IMR-90 (cell line): ENCODE results near the gene BLOC1S4. TPM values are rescaled to one million over a fixed set of nuclear protein-coding genes. Genes with fewer than 3 reads are reported as not detected.

Experiments
- ATAC-seq: fragments of 200-7000 bp; cut with Tn5 transposase; 2 replicates; pipeline ENCODE4 v1.9.1; 2020; ENCODE audit warnings: low read depth, mild to moderate bottlenecking, moderate library complexity
- BruUV-seq: library from RNA; stranded (reverse); fragments of 400-500 nt; replicated peaks from 2 replicates; lab custom pipeline; 2021; lab: Mats Ljungman, UMichigan
- CTCF ChIA-PET: fragments of 300-600 bp; formaldehyde crosslinking; extraction: SDS; loops from one replicate; lab custom pipeline; 2021; ENCODE audit warnings: antibody characterized with exemption; lab: Yijun Ruan, JAX
- POLR2A ChIA-PET: fragments of 300-600 bp; sonication (Branson Sonifier 250); formaldehyde crosslinking; loops from one replicate; lab custom pipeline; 2022; ENCODE audit warnings: antibody characterized with exemption; ENCODE audit not compliant: unreplicated experiment; lab: Charles Lee
- DNase-seq: peaks from one replicate; pipeline ENCODE4 v3.0.0; 2013
- H2AFZ ChIP-seq: replicated peaks from 2 replicates; pipeline ENCODE3; 2013; ENCODE audit warnings: low read length, mild to moderate bottlenecking; ENCODE audit not compliant: poor library complexity
- H2AK5ac ChIP-seq: 2 replicates; pipeline ENCODE4 v1.6.1; 2013; ENCODE audit warnings: low read depth, low read length, inconsistent platforms
- H2AK9ac ChIP-seq: replicated peaks from 2 replicates; pipeline ENCODE3; 2013; ENCODE audit warnings: mild to moderate bottlenecking, low read depth, low read length, moderate library complexity; ENCODE audit not compliant: poor library complexity
- H2BK120ac ChIP-seq: 2 replicates; pipeline ENCODE4 v1.6.1; 2013; ENCODE audit warnings: low read depth, low read length, inconsistent platforms
- H2BK15ac ChIP-seq: 3 replicates; pipeline ENCODE4 v1.6.1; 2013; ENCODE audit warnings: low read depth, low read length, inconsistent platforms
- H2BK20ac ChIP-seq: 2 replicates; pipeline ENCODE4 v1.6.1; 2013; ENCODE audit warnings: low read depth, mild to moderate bottlenecking, inconsistent platforms, low read length, moderate library complexity
- H2BK5ac ChIP-seq: 2 replicates; pipeline ENCODE4 v1.6.1; 2013; ENCODE audit warnings: mild to moderate bottlenecking, low read depth, low read length, inconsistent platforms; ENCODE audit not compliant: poor library complexity, severe bottlenecking
- H3K14ac ChIP-seq: replicated peaks from 2 replicates; pipeline ENCODE4 v1.6.1; 2013; ENCODE audit warnings: low read depth, low read length, inconsistent platforms
- H3K18ac ChIP-seq: 2 replicates; pipeline ENCODE4 v1.6.1; 2013; ENCODE audit warnings: low read depth, low read length, control low read depth
- H3K23ac ChIP-seq: 2 replicates; pipeline ENCODE4 v1.6.1; 2013; ENCODE audit warnings: low read depth, low read length, inconsistent platforms
- H3K27ac ChIP-seq: 2 replicates; pipeline ENCODE4 v1.5.1; 2013; ENCODE audit warnings: mild to moderate bottlenecking, control low read depth, low read length; ENCODE audit not compliant: insufficient read depth
- H3K27me3 ChIP-seq: 2 replicates; pipeline ENCODE4 v1.6.1; 2013; ENCODE audit warnings: low read length; ENCODE audit not compliant: control insufficient read depth, insufficient read depth
- H3K36me3 ChIP-seq: 2 replicates; pipeline ENCODE4 v1.6.1; 2013; ENCODE audit warnings: low read length, mixed read lengths; ENCODE audit not compliant: control insufficient read depth, insufficient read depth
- H3K4ac ChIP-seq: 2 replicates; pipeline ENCODE4 v1.6.1; 2013; ENCODE audit warnings: low read depth, low read length, inconsistent platforms
- H3K4me1 ChIP-seq: 2 replicates; pipeline ENCODE4 v1.6.1; 2013; ENCODE audit warnings: low read length, mixed read lengths; ENCODE audit not compliant: control insufficient read depth, insufficient read depth
- H3K4me2 ChIP-seq: 2 replicates; pipeline ENCODE4 v1.6.1; 2013; ENCODE audit warnings: low read depth, mild to moderate bottlenecking, control low read depth, low read length, moderate library complexity
- H3K4me3 ChIP-seq: 2 replicates; pipeline ENCODE4 v1.5.1; 2013; ENCODE audit warnings: low read depth, mild to moderate bottlenecking, control low read depth, low read length, moderate library complexity; ENCODE audit not compliant: insufficient read depth
- H3K56ac ChIP-seq: 2 replicates; pipeline ENCODE4 v1.6.1; 2013; ENCODE audit warnings: low read length, inconsistent platforms; ENCODE audit not compliant: insufficient read depth; ENCODE audit errors: extremely low read depth
- H3K79me1 ChIP-seq, 2 experiments: 2 replicates each; pipeline ENCODE4 v1.6.1; 2013; ENCODE audit warnings: low read length in 2 of 2, inconsistent platforms in 1 of 2, low read depth in 1 of 2
- H3K9ac ChIP-seq: 2 replicates; pipeline ENCODE4 v1.6.1; 2013; ENCODE audit warnings: low read depth, low read length, control low read depth
- H3K9me1 ChIP-seq: 2 replicates; pipeline ENCODE4 v1.6.1; 2013; ENCODE audit warnings: low read length, inconsistent platforms; ENCODE audit not compliant: insufficient read depth
- H3K9me3 ChIP-seq: 2 replicates; pipeline ENCODE4 v1.6.1; 2013; ENCODE audit warnings: low read length; ENCODE audit not compliant: control insufficient read depth, insufficient read depth
- H4K20me1 ChIP-seq: 2 replicates; pipeline ENCODE4 v1.6.1; 2013; ENCODE audit warnings: low read length, inconsistent platforms; ENCODE audit not compliant: insufficient read depth
- H4K5ac ChIP-seq: 2 replicates; pipeline ENCODE4 v1.6.1; 2013; ENCODE audit warnings: mild to moderate bottlenecking, low read depth, low read length, control low read depth
- H4K8ac ChIP-seq, 2 experiments: 2 replicates each; pipeline ENCODE4 v1.6.1; 2013; ENCODE audit warnings: low read depth in 2 of 2, low read length in 2 of 2, control low read depth in 1 of 2, inconsistent platforms in 1 of 2
- H4K91ac ChIP-seq: 2 replicates; pipeline ENCODE4 v1.6.1; 2013; ENCODE audit warnings: low read depth, low read length, inconsistent platforms; ENCODE audit not compliant: insufficient read depth
- BHLHE40 ChIP-seq: fragments of 150-350 bp; IDR thresholded peaks from 2 replicates; pipeline ENCODE4 v1.6.1; 2016; ENCODE audit warnings: mild to moderate bottlenecking, low read depth, low read length
- CEBPB ChIP-seq: IDR thresholded peaks from 2 replicates; pipeline ENCODE4 v1.6.1; 2012; ENCODE audit warnings: low read depth, low read length, improper control_type of control experiment
- CHD1 ChIP-seq: IDR thresholded peaks from 2 replicates; pipeline ENCODE4 v1.6.1; 2012; ENCODE audit warnings: low read depth, low read length, improper control_type of control experiment
- ELK1 ChIP-seq: fragments of 150-350 bp; IDR thresholded peaks from 2 replicates; pipeline ENCODE4 v1.6.1; 2016; ENCODE audit warnings: low read depth, mild to moderate bottlenecking, low read length, moderate library complexity, borderline replicate concordance
- FOS ChIP-seq: fragments of 150-350 bp; IDR thresholded peaks from 2 replicates; pipeline ENCODE4 v1.6.1; 2016; ENCODE audit warnings: low read depth, low read length
- MAFK ChIP-seq: IDR thresholded peaks from 2 replicates; pipeline ENCODE4 v1.6.1; 2012; ENCODE audit warnings: low read depth, low read length, improper control_type of control experiment
- MAZ ChIP-seq: IDR thresholded peaks from 2 replicates; pipeline ENCODE4 v1.6.1; 2012; ENCODE audit warnings: low read depth, mild to moderate bottlenecking, low read length, improper control_type of control experiment, moderate library complexity, borderline replicate concordance
- MXI1 ChIP-seq: IDR thresholded peaks from 2 replicates; pipeline ENCODE4 v1.6.1; 2012; ENCODE audit warnings: low read depth, mild to moderate bottlenecking, low read length, moderate library complexity, borderline replicate concordance
- POLR2A ChIP-seq: IDR thresholded peaks from 2 replicates; pipeline ENCODE4 v1.6.1; 2012; ENCODE audit warnings: mild to moderate bottlenecking, low read depth, low read length
- RAD21 ChIP-seq: IDR thresholded peaks from 2 replicates; pipeline ENCODE4 v1.6.1; 2012; ENCODE audit warnings: low read length, improper control_type of control experiment
- RCOR1 ChIP-seq: IDR thresholded peaks from 2 replicates; pipeline ENCODE4 v1.6.1; 2012; ENCODE audit warnings: mild to moderate bottlenecking, low read length, improper control_type of control experiment; ENCODE audit not compliant: insufficient replicate concordance
- RFX5 ChIP-seq: IDR thresholded peaks from 2 replicates; pipeline ENCODE4 v1.8.0; 2012; ENCODE audit warnings: low read depth, mild to moderate bottlenecking, low read length, moderate library complexity
- SMC3 ChIP-seq: fragments of 150-350 bp; IDR thresholded peaks from 2 replicates; pipeline ENCODE4 v1.6.1; 2016; ENCODE audit warnings: low read depth, mild to moderate bottlenecking, antibody characterized with exemption, low read length, moderate library complexity
- USF2 ChIP-seq: fragments of 150-350 bp; IDR thresholded peaks from 2 replicates; pipeline ENCODE4 v1.6.1; 2017; ENCODE audit warnings: mild to moderate bottlenecking, antibody characterized with exemption, low read length, low read depth
- WGBS, 2 experiments: methylation state at CpG; one replicate each; pipeline versions ENCODE4 v1.1.5 to v1.1.7; 2013; ENCODE audit warnings: missing lambda C conversion rate in 2 of 2; ENCODE audit not compliant: insufficient read length in 1 of 2; ENCODE audit errors: extremely low coverage in 2 of 2; 5-methylcytosine and 5-hydroxymethylcytosine counted together
- dilution Hi-C: fragments of 300-500 bp; cut with HindIII; formaldehyde crosslinking; loops from one replicate; pipeline ENCODE4 v1.14.3; 2018; ENCODE audit warnings: low sequenced_read_pairs; ENCODE audit not compliant: unreplicated experiment
- in situ Hi-C: fragments of 300-500 bp; cut with MboI; formaldehyde crosslinking; loops from 3 replicates; pipeline ENCODE4 v1.14.3; 2019; ENCODE audit warnings: low sequenced_read_pairs, inconsistent platforms, mixed read lengths
- intact Hi-C: fragments of 100-400 bp; cut with micrococcal nuclease; formaldehyde crosslinking; loops from 2 replicates; pipeline ENCODE4 v1.10.0; 2022
- polyA plus RNA-seq, 3 experiments: library from polyadenylated mRNA; depleted of rRNA; stranded (reverse); fragments of >200 nt; gene quantifications; 2 replicates each; pipeline ENCODE4 v1.2.3, GENCODE V29; 2012; ENCODE audit warnings: low replicate concordance in 1 of 3
- total RNA-seq: library from RNA; depleted of rRNA; stranded (reverse); fragments of >200 nt; gene quantifications from 2 replicates; pipeline ENCODE4 v1.2.3, GENCODE V29; 2012

The BLOC1S4 gene
- total and polyA plus RNA-seq, 2 of the 4 experiments (the other 2 are of a cell fraction): 8.8 to 22.1 TPM

- no peak overlapping the region for H3K27ac ChIP-seq
- no peak overlapping the region for H2AK9ac ChIP-seq
- no peaks in the 10 kb centered on the region for H3K9me1 ChIP-seq
- no peaks in the 10 kb centered on the region; the same call in 1 of the 2 replicates for H3K9me3 ChIP-seq
- no peak overlapping the region for H3K9ac ChIP-seq
- no peak for TF ChIP-seq MXI1
- no peak for TF ChIP-seq POLR2A
- no peak for TF ChIP-seq BHLHE40
- TF ChIP-seq RCOR1: no peak
- TF ChIP-seq RFX5: no peak
- no peak for TF ChIP-seq ELK1
- no peak for TF ChIP-seq FOS
- no peak for TF ChIP-seq SMC3
- TF ChIP-seq MAZ: no peak
- TF ChIP-seq CEBPB: no peak
- TF ChIP-seq CHD1: no peak
- no peak for TF ChIP-seq RAD21
- no peak for TF ChIP-seq USF2
- no peak for TF ChIP-seq MAFK
- intact Hi-C loops: no loop called here
- H2BK120ac ChIP-seq: no peak overlapping the region
- no peak overlapping the region for H3K4me2 ChIP-seq
- in situ Hi-C loops: no loop called here
- POLR2A ChIA-PET: no interaction called here
- no peak for ATAC-seq
- no peak overlapping the region for H3K18ac ChIP-seq
- H3K79me1 ChIP-seq: no peaks in the 10 kb centered on the region
- no peak overlapping the region for H2BK20ac ChIP-seq
- no peak overlapping the region for H2BK5ac ChIP-seq
- no TSS peak for BruUV-seq
- H2AK5ac ChIP-seq: no peak overlapping the region
- no peak overlapping the region for H4K8ac ChIP-seq
- no peak overlapping the region for H3K23ac ChIP-seq
- no peaks in the 10 kb centered on the region for H4K20me1 ChIP-seq
- peaks cover 42% of the 10 kb centered on the region for H3K27me3 ChIP-seq
- peaks cover 3% of the 10 kb centered on the region for H3K4me1 ChIP-seq
- no peaks in the 10 kb centered on the region for H3K36me3 ChIP-seq
- 67% methylated on average over 1 of the region's 11 CpGs; no CpG with 5 or more reads in 1 of the 2 experiments for WGBS, 2 experiments
- H3K4ac ChIP-seq: no peak overlapping the region
- no peak for DNase-seq
- H4K5ac ChIP-seq: no peak overlapping the region
- no peak overlapping the region for H2AFZ ChIP-seq
- dilution Hi-C loops: no loop called here
- no peak overlapping the region for H3K14ac ChIP-seq
- CTCF ChIA-PET: no interaction called here
- no peak overlapping the region for H4K91ac ChIP-seq
- no peak overlapping the region for H3K4me3 ChIP-seq
- H2BK15ac ChIP-seq: no peak overlapping the region
- no peak overlapping the region for H3K56ac ChIP-seq
Measured at GRCh38 chr4:6764976-6765620, 49.1 kb downstream of the BLOC1S4 start.
